WTC11 (cell line): ENCODE results near the gene MTUS2. TPM values are rescaled to one million over a fixed set of nuclear protein-coding genes. Genes with fewer than 3 reads are reported as not detected.
"Not testable (repeated sequence)": the region's sequence is repeated elsewhere in the genome, so short reads cannot be mapped to it uniquely, and the experiment has no call there.

Source experiments
- ATAC-seq: fragments of 200-7000 bp; cut with Tn5 transposase; 2 replicates; pipeline ENCODE4 v1.10.0; 2021; ENCODE audit warnings: mild to moderate bottlenecking, moderate library complexity
- CTCF ChIA-PET: fragments of 300-600 bp; sonication (Branson Sonifier 250); formaldehyde crosslinking; loops from one replicate; lab custom pipeline; 2021; ENCODE audit warnings: antibody characterized with exemption; lab: Charles Lee
- POLR2A ChIA-PET: fragments of 350-600 bp; sonication (Branson Sonifier 250); formaldehyde crosslinking; loops from one replicate; lab custom pipeline; 2021; ENCODE audit warnings: antibody characterized with exemption; lab: Charles Lee
- DNase-seq: peaks from one replicate; pipeline ENCODE4 v3.0.0; 2021; ENCODE audit warnings: low spot score
- H3K27ac Mint-ChIP-seq: 2 replicates; pipeline ENCODE4 v1.8.0; 2021; ENCODE audit warnings: mixed read lengths
- H3K27me3 Mint-ChIP-seq: 2 replicates; pipeline ENCODE4 v1.8.0; 2021; ENCODE audit warnings: low read depth, mild to moderate bottlenecking, moderate library complexity, mixed read lengths
- H3K36me3 Mint-ChIP-seq: 2 replicates; pipeline ENCODE4 v1.8.0; 2021; ENCODE audit warnings: mixed read lengths
- H3K4me1 Mint-ChIP-seq: 2 replicates; pipeline ENCODE4 v1.8.0; 2022; ENCODE audit warnings: mixed read lengths
- H3K4me3 Mint-ChIP-seq: 2 replicates; pipeline ENCODE4 v1.8.0; 2021; ENCODE audit warnings: mild to moderate bottlenecking, moderate library complexity, mixed read lengths
- H3K9me3 Mint-ChIP-seq: 2 replicates; pipeline ENCODE4 v1.8.0; 2021; ENCODE audit warnings: mixed read lengths
- AR ChIP-seq: fragments of 250-450 bp; sonication (Bioruptor Pico); IDR thresholded peaks from 2 replicates; pipeline ENCODE4 v1.9.0; 2021; ENCODE audit warnings: mild to moderate bottlenecking
- ATF3 ChIP-seq: sonication (generic); formaldehyde crosslinking; conservative IDR thresholded peaks from 2 replicates; pipeline ENCODE4 v1.8.1; 2022; ENCODE audit warnings: mild to moderate bottlenecking, missing genetic modification reagents
- ELF4 ChIP-seq: sonication (generic); formaldehyde crosslinking; IDR thresholded peaks from 2 replicates; pipeline ENCODE4 v1.8.1; 2022; ENCODE audit warnings: low read depth, mild to moderate bottlenecking, moderate library complexity, missing genetic modification reagents
- OVOL2 ChIP-seq: fragments of 250-450 bp; sonication (Bioruptor Pico); IDR thresholded peaks from 2 replicates; pipeline ENCODE4 v1.9.0; 2021; ENCODE audit warnings: mild to moderate bottlenecking, borderline replicate concordance
- TEAD1 ChIP-seq: sonication (generic); formaldehyde crosslinking; IDR thresholded peaks from 2 replicates; pipeline ENCODE4 v1.8.0; 2022; ENCODE audit warnings: mild to moderate bottlenecking, missing genetic modification reagents
- ZNF317 ChIP-seq: sonication (generic); formaldehyde crosslinking; IDR thresholded peaks from 2 replicates; pipeline ENCODE4 v1.8.1; 2023; ENCODE audit warnings: low read depth, mild to moderate bottlenecking, moderate library complexity, missing genetic modification reagents, borderline replicate concordance
- ZNF425 ChIP-seq: fragments of 250-450 bp; sonication (Bioruptor Pico); conservative IDR thresholded peaks from 2 replicates; pipeline ENCODE4 v1.9.0; 2021; ENCODE audit warnings: mild to moderate bottlenecking
- ZNF512 ChIP-seq: sonication (generic); formaldehyde crosslinking; IDR thresholded peaks from 2 replicates; pipeline ENCODE4 v1.8.1; 2022; ENCODE audit warnings: missing genetic modification reagents, borderline replicate concordance
- ZNF671 ChIP-seq: fragments of 250-450 bp; sonication (Bioruptor Pico); IDR thresholded peaks from 2 replicates; pipeline ENCODE4 v1.8.0; 2021; ENCODE audit warnings: mild to moderate bottlenecking
- total RNA-seq: library from RNA; stranded (reverse); gene quantifications from 3 replicates; pipeline ENCODE4 v1.2.3, GENCODE V29; 2021
- TF ChIP-seq, protein P1 (sequence below): sonication (generic); formaldehyde crosslinking; IDR thresholded peaks from 2 replicates; pipeline ENCODE4 v1.8.1; 2023; ENCODE audit warnings: mild to moderate bottlenecking, missing genetic modification reagents

Gene MTUS2
- total RNA-seq, 1 experiment from 2014 or later = 0.22 TPM

DNA sequence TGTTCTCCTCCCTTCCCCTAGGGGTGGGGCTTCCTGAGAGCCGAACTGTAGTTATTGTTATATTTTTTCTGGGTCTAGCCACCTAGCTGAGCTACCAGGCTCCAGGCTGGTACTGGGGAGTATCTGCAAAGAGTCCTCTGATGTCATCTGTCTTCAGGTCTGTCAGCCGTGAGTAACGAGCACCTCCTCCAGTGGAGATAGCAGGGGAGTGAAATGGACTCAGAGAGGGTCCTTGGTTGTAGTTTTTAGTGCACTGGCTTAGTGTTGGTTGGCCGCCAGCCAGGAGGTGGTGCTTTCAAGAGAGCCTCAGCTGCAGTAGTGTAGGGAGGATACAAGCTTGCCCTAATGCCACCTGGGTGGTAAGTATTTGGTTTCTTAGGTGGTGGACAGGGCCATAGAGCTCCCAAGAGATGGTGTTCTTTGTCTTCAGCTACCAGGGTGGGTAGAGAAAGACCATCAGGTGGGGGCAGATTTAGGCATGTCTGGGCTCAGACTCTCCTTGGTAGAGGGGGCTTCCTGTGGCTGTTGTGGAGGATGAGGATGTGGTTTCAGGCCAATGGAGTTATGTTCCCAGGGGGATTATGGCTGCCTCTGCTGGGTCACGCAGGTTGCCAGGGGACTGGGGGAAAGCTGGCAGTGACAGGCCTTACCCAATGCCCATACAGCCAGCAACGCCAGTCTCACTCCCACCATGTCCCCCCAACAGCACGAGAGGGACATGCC lies 525.9 kb downstream of the MTUS2 start:
- POLR2A ChIA-PET, H3K36me3 Mint-ChIP-seq, H3K27me3 Mint-ChIP-seq, ATAC-seq, H3K27ac Mint-ChIP-seq, DNase-seq, H3K4me3 Mint-ChIP-seq, H3K4me1 Mint-ChIP-seq, CTCF ChIA-PET: not testable (repeated sequence)
- peaks cover 19% of the 10 kb centered on the region for H3K9me3 Mint-ChIP-seq

DNA sequence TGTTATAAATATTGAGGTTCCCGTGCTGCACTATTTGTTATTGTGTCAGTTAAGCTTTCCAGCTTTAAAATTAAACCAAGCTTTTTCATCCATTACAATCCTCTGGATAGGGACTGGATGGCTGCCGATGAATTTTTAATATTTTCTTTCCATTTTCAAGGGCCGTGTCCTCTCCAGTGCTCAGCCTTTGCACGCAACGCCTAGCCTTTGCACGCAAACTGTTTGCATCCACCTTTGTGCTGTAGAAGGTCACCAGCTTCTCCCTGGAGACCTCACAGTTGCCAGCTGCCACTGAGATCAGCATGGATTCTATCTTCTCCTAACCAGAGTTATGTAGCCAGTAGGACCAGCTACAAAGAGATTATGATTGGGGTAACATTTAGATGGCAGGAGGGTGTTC lies 534.9 kb downstream of the MTUS2 start:
- no peak overlapping the region for H3K27ac Mint-ChIP-seq
- H3K9me3 Mint-ChIP-seq = no peaks in the 10 kb centered on the region

More for the DNA sequence above, 534.9 kb downstream of the MTUS2 start:
- Mint-ChIP-seq H3K36me3 (no peaks in the 10 kb centered on the region), H3K4me3 (no peak overlapping the region), H3K27me3 (no peaks in the 10 kb centered on the region), H3K4me1 (no peaks in the 10 kb centered on the region)
- CTCF ChIA-PET = no interaction called here
- TF ChIP-seq ATF3 (CRISPR knock-in tag) (no peak), OVOL2 (CRISPR knock-in tag) (no peak), ZNF425 (no peak), ZNF317 (CRISPR knock-in tag) (no peak), TEAD1 (CRISPR knock-in tag) (no peak), ZNF512 (CRISPR knock-in tag) (no peak), ZNF671 (no peak), AR (CRISPR knock-in tag) (no peak), ELF4 (CRISPR knock-in tag) (no peak)
- TF ChIP-seq, protein P1, sequence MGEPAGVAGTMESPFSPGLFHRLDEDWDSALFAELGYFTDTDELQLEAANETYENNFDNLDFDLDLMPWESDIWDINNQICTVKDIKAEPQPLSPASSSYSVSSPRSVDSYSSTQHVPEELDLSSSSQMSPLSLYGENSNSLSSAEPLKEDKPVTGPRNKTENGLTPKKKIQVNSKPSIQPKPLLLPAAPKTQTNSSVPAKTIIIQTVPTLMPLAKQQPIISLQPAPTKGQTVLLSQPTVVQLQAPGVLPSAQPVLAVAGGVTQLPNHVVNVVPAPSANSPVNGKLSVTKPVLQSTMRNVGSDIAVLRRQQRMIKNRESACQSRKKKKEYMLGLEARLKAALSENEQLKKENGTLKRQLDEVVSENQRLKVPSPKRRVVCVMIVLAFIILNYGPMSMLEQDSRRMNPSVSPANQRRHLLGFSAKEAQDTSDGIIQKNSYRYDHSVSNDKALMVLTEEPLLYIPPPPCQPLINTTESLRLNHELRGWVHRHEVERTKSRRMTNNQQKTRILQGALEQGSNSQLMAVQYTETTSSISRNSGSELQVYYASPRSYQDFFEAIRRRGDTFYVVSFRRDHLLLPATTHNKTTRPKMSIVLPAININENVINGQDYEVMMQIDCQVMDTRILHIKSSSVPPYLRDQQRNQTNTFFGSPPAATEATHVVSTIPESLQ (CRISPR knock-in tag) = no peak
- no peak for DNase-seq
- POLR2A ChIA-PET = no interaction called here
- ATAC-seq = no peak
